HG03139 (cell line): Measurements from ENCODE around the gene POLN.
"Not testable (repeated sequence)": the region's sequence is repeated elsewhere in the genome, so short reads cannot be mapped to it uniquely, and the experiment has no call there.

Experiments
- ATAC-seq: cut with Tn5 transposase; IDR thresholded peaks from one replicate; pipeline ENCODE4 v1.9.1; 2021; ENCODE audit not compliant: unreplicated experiment

POLN gene

DNA sequence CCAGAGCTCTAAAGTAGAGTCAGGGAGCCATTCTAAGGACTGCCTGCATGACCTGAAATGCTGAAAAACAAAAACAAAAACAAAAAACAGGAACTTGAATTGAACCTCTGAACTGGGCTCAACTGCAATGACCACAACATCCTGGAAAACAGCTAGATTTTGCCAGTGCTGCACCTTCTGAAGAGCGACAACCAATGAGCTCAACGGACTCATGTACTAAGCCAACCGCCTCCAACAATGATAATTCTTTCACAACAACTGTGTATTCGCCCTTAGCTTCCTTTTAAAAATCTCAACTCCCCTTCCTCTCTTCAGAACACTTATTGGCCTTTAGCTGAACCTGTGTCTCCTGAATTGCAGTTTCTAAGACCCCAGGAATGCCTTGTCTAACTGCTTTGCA is 69.8 kb downstream of the POLN start:
- ATAC-seq: no peak

DNA sequence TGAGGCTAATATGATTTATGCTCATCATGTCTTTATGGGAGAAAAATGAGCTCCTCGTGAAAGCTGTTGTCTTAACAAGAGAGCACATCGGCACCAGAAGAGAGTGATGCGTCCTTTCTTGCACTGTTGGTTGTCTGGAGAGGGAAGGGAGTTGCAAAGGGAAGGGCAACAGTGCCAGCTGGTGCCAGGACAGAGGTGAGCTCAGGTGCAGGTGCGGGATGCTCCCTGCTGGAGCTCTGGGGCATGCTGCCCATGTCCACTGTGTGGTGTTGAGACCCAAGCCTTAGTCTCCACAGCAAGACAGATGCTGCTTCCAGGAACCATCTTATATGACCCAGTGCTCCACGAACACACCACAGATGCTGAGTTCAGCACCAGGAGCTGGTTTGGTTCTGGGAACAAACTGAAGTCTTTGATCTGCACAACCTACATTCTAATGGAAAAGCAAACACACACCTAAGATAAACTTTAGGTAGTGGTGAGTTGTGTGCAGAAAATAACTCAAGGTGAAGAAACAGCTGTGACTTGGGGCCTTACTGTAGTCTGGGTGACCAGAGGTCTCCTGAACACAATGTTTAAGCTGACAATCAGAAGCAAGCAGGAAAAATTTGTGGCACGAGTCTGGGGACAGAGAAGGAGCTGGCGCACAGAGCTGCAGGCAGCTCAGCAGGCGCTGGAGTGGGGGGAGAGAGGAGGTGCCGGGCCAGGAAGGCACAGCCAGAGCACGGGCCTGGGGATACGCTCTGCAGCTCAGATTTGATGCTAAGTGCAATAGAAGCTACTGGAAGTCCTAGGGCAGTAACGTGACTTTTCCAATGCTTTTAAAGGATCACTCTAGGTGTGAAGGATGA is 73.2 kb downstream of the POLN start:
- no peak for ATAC-seq

DNA sequence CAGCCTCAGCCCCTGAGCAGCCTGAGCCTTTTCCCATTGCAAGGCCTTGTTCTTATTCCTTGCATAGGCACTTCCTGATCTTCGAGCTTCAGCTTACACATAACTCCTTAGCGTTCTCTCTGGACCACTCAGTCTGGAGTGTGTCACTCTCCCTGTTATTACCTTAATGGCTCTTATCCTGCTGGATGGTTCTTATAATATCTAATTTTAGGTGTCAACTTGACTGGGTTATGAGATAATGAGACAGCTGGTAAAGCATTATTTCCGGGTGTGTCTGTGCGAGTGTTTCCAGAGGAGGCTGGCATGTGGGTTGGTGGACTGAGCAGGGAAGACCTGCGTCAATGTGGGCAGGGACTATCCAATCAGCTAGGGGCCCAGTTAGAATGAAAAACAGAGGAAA is 75.7 kb downstream of the POLN start:
- no peak for ATAC-seq

DNA sequence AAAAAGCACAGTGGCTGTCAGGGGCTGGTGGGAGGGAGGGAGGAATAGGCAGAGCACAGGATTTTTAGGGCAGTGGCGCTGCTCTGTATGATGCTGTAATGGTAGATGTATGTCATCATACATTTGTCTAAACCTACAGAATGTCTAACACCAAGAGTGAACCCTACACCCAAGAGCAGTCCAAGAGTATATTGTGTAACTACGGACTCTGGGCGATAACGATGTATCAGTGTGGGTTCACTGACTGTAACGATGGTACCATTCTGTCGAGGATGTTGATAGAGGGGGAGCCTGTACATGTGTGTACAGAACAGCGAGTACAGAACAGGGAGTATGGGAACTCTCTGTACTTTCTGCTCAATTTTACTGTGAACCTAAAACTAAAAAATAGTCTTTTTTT is 76.5 kb downstream of the POLN start:
- ATAC-seq: no peak

GRCh38 chr4:2163311-2163821 is 78.6 kb downstream of the POLN start:
- ATAC-seq: no peak

DNA sequence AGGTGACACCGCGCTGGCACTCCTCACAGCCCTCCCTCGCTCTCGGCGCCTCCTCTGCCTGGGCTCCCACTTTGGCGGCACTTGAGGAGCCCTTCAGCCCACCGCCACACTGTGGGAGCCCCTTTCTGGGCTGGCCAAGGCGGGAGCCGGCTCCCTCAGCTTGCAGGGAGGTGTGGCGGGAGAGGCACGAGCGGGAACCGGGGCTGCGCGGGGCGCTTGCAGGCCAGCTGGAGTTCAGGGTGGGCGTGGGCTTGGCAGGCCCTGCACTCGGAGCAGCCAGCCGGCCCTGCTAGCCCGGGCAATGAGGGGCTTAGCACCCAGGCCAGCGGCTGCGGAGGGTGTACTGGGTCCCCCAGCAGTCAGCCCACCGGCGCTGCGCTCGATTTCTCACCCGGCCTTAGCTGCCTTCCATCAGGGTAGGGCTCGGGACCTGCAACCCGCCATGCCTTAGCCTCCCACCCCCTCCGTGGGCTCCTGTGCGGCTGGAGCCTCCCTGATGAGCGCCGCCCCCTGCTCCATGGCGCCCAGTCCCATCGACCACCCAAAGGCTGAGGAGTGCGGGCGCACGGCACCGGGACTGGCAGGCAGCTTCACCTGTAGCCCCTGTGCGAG is 80.7 kb downstream of the POLN start:
- not testable (repeated sequence) for ATAC-seq

GRCh38 chr4:2159931-2160330 is 82.0 kb downstream of the POLN start:
- ATAC-seq: no peak

DNA sequence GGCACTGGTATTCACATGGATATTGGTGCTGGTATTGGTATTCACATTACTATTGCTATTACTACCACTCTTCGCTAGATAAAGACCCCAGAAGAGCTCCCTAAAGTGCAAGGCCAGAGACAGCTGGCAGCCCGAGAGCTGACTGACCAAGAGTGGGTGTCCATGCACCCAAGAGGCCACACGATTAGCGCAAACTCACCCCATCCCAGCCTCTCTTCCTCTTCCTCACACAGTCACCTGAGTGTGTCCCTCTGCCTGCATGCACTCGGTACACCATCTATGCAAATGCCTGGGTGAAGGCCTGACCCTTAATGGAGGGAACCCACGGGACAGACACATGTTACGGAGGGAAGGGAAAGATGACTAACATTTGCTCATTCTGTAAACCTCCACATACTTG is 86.7 kb downstream of the POLN start:
- no peak for ATAC-seq

DNA sequence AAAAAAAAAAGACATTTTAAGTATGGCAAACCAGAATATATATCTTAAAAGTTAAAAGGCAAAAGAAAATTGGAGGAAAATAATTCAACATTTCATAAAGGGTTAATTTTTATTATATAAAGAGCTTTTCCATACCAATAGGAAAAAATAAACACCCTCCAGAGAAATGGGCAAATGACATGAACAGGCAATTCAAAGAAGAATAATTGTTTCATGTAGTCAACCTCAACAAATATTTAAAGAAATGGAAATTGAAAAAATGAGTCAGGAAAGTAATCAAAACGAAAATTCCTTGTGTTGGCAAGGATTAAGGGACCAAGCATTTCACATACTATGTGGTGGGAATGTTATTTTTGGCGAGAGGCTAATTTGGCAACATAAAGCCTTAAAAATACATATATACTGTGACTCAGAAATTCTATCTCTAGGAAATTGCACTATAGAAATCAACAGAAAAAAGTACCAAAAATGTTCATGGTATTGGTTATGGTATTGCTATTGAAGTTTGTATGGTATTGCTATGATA is 87.6 kb downstream of the POLN start:
- ATAC-seq: no peak

- ATAC-seq: no peak
Measured at GRCh38 chr4:2151544-2151943, 90.4 kb downstream of the POLN start.

DNA sequence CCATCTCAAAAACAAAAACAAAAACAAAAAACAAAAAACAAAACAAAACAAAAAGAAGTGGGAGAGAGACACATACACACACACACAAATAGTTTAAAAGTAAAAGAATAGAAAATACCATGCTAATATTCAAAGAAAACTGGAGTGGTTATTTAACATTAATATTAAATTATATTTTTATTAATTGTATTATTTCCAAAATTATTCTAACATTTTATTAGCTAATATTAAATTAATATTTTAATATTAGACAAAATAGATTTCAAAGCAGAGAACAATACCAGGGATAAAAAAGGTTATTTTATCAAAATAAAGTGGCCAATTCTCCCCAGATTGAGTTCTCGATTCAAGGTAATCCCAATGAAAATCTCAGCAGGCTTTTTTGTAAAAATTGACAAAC is 91.8 kb downstream of the POLN start:
- ATAC-seq: no peak

GRCh38 chr4:2142630-2143427 is 99.1 kb downstream of the POLN start:
- no peak for ATAC-seq

DNA sequence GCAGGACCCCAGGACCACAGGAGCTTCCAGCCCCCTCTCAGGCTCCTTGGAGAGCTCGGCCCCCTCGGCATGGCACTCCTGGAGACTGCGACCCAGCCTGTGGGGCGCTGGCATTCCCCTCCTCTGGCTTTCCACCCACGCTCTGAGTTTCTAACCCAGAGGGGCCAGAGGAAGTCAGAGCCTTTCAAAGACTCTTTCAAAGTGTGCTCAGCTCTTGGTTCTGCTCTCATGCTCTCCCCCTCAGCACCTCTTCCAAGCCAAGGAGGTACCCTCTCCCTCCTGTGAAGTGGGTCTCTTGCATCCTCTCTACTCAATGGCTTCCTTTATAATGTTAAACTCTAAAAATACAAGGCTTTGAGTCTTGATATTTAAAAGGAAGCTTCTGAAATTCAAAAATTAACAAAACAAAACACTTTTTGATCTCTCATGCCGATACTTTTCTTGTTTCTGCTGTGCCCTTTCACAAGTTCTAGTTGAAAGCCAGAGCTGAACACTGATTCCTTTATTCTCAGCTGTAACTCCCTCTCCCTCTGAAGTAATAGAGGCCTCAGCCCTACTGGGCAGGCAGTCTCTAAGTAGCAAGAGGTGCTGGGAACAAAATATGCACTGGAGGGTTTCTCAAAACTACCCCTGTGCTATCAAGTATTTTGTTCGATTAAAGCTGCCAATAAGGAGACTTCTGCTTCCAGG is 100.0 kb downstream of the POLN start:
- no peak for ATAC-seq

DNA sequence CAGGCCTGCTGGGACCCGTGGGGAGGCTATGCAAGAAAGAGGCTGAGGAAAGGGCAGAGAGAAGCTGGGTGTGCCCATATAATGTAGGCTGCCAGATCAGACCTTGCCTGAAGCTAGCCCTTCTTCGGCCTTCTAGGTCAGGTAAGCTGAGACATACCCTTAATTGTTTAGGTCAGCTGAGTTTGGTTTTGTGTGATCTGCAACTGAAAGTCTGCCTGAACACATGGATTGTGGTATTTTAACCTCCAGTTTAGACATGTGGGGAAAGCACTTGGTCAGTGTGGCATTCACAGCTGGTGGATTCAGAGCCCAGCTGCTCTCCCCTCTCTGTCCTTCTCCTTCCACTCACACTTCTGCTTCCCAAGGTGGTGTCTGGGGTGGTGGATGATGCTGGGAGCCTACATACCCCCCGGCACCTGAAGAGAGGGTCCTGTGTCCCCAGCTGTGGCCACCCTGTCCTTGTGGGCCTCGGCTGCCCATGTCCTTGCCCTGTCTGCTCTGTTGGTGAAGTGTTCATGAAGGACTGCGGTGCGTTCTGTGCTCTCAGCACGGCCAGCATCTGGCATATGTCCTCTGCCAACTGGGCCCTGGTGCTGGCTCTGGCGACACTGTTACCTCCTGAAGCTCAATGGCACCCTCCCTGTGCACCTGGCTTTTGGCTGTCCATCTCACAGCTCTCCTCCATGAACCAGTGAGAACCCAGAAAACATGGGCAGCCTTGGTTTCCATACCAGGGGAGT is 100.7 kb downstream of the POLN start:
- ATAC-seq: no peak

DNA sequence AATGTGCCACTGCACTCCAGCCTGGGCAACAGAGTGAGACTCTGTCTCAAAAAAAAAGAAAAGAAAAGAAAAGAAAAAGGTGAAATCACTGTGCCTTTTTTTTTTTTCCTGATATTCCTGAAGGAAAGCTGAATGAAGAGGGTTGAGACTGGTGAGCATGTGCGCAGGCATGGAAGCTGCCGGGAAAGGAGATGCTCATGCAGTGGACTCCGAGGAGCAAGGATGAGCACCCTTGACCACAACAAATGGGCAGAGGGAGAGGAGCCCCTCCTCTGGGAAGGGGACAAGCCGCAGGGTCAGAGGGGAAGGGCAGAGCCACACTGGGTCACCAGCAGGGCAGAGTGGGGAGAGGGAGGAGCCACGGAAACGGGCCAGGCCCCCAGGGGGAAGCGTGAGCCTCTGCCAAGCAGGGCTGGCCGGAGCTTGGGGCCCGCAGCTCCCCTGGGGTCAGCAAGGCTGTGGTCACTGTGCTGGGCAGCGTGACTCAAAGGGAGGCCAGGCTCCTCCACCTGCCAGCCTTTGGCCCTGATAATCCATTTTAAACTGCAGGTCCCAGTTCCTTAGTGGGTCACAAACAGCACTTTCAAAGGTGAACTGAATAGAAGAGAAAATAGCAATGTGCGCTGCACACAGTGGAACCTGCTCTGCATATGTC is 102.9 kb downstream of the POLN start:
- ATAC-seq: no peak

DNA sequence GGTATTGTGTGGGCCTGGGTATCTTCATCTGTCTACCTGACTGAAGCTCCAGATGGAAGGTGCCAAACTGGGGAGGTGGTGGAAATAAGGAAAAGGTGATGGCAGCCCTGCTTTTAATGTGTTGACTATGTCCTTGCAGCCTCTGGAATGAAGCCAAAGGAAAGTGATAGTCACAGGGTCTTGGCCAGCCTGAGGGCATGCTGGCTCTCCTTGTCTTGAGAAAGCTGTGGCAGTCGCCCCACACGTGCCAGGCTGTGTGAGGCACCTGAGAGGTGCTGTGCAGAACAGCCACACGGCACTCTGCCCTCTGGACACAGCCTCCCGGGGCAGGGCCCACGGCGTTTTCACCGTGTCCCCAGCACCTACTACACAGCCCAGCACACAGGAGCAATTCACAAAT is 105.2 kb downstream of the POLN start:
- no peak for ATAC-seq

GRCh38 chr4:2135083-2135482 is 106.8 kb downstream of the POLN start:
- ATAC-seq: no peak

- ATAC-seq: no peak
Measured at GRCh38 chr4:2132438-2132837, 109.5 kb downstream of the POLN start.

DNA sequence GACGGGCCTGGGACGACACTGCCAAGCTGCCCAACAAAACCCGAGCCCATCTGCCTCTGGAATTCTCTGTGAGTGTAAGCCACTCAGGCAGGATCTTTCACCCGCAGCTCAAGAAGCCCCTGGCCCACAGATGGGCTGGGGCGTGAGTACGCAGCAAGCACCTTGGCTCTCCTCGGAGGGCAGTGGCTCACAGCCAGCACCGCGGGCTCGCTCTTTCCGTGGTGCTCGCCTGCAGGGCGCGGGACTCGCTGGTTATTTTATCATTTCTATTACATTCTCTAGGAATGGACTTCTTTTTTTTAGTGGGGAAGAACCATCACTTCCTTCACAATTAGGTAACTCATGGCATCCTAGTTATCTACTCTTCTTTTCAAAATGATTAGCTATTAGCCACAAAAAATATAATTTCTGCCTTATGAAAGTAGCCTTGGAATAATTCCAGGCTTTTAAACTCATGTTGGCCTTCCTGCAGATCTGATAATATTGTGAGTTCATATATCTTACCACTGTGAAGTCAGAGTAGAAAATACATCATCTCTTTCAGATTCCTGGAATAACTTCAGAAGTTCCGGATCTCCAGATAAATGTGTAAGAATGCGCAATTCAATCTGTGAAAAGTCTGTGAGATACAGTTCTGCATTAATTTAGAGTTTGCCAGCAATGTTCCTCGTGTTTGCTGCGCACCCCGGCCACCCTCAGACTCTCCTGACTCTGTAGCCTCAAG is 114.2 kb downstream of the POLN start:
- ATAC-seq: no peak
